ENCODE data around the gene CCDC89.
"Not testable (repeated sequence)": the region's sequence is repeated elsewhere in the genome, so short reads cannot be mapped to it uniquely, and the experiment has no call there.

CCDC89 gene

DNA sequence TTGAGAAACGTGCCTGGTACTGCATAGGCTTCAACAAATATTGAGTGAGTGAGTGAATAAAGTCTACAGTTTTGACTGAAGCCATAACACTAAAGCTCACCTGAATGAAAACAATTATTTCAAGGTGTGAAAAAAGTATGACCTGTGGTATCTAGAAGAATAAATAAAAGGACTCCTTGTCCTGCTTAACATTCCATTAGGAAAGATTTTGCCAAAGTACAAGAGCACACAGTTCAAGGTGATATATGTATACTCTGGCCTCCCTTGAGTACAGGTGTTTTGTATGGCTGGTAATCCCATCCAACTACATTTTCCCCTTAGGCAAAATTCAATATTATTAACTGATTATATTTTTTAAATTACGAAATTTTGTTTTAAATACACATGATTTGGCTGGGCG lies 19.3 kb downstream of the CCDC89 start:
- H3K9me3 Mint-ChIP-seq, result no peaks in the 10 kb centered on the region
- peaks cover 18% of the 10 kb centered on the region for H3K4me1 Mint-ChIP-seq
- peaks cover 7% of the 10 kb centered on the region for H3K36me3 Mint-ChIP-seq
- H3K4me3 Mint-ChIP-seq, result no peak overlapping the region
- no peaks in the 10 kb centered on the region for H3K27me3 Mint-ChIP-seq
- H3K27ac Mint-ChIP-seq, result no peak overlapping the region

DNA sequence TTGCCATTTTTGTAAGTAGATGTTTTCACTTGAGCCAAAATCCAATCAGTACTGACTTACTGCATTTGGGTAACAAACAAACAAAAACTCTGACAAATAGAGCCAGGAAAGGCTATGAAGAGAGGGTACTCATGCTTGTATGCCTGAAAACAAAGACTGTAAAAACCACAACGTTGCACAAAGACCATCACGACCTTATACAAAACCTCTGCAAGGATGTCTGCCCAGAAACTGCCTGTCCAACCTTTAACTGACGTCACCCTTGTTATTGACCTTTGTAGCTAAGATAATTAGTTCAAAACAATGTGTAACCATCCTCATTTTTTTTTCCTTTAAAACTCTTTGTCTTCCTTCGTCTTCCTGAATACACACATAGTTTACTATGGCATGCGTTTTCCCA lies 20.3 kb downstream of the CCDC89 start:
- Mint-ChIP-seq H3K27me3 (no peaks in the 10 kb centered on the region), H3K36me3 (peaks cover 14% of the 10 kb centered on the region), H3K4me3 (peak overlapping the region; percentile 99), H3K9me3 (no peaks in the 10 kb centered on the region), H3K4me1 (peaks cover 26% of the 10 kb centered on the region), H3K27ac (peak overlapping the region; percentile 90)

DNA sequence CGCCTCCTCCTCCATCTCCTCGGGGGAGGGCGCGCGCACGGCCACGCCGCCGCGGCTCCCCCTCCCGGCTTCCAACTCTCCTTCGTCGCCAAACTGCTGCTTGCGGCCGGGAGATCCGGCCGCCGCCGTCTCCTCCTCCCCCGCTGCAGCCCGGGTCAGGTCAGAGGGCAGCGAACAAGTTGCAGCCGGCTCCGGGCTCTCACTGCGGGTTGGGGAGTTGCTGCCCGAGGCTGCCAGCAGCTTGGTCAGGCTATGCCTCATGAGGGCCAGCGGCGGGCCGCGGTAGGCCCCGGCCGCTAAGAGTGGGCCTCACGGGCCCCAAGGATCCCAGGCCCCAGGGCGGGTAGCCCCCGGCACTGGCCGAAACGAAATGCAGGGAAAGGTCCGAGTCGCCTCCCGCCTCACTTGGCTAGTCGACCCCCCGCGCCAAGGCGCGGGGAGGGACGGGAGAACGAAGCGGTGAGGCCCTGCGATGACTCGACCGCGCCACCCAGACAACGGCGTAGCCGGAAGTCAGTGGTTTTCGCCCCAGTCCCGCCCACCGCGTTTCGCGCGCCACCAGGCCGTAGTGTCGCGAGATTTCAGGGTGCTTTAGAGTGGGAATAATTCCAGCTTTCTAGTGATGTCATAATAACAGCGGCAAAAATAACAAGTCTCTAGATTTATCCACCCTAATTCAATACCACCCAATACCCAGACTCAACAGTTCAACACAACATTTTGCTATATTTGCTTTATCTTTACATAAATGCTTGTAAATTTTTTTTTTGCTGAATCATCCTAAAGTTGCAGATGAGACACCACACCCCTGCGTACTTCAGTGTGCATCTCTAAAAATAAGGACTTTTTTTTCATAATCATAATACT lies 21.1 kb downstream of the CCDC89 start, which contains the start of gene CREBZF:
TSS of gene CREBZF (minus strand) at position 515 of the 867 bp plus-strand sequence. CDS start at position 261, 254 bp downstream.
- peak within 1 kb of the TSS; percentile 99 for H3K4me3 Mint-ChIP-seq
- H3K9me3 Mint-ChIP-seq, result no peaks in the 10 kb centered on the region
- peaks cover 16% of the 10 kb centered on the region for H3K36me3 Mint-ChIP-seq
- H3K27me3 Mint-ChIP-seq, result no peaks in the 10 kb centered on the region
- H3K27ac Mint-ChIP-seq, result peak within 1 kb of the TSS; percentile 99
- peaks cover 35% of the 10 kb centered on the region for H3K4me1 Mint-ChIP-seq

DNA sequence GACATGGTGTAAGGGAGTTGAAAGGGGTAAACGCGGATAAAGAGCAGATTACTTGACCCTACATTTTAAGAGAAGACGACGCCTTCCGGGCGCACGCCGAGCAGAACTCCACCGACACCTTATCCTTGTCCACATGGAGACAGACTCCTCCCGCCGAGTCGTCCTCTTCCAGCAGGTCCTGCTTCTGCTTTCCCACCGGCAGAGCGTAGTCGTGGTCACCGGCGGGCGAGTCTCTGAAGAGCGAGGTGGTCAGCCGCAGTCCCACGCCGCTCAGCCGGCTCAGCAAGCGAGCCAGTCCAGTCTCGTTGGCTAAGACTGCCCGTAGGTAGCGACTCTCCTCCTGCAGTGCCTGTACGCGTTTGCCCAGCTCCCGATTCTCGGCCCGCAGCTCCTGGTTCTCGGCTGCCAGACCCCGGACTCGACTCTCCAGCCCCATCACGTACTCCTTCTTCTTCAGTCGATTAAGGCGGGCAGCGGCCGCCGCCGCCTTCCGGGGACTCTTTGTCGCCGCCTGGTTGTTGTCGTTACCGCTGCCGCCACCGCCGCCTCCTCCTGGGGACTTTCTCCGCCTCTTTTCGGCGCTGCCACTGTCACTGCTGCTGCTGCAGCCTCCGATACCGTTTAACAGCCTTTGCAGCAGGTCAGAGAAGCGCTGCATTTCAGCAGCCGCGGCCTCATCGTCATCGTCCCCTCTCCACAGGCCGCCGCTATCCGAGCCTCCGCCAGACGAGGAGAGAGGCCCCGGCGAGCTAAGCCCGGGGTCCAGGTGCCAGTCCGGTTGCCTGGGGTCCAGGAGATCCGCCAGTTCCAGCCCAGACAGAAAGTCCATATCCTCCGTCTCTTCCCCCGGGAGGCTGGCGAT lies 22.0 kb downstream of the CCDC89 start:
- Mint-ChIP-seq H3K27ac (peak overlapping the region; percentile 99), H3K27me3 (no peaks in the 10 kb centered on the region), H3K9me3 (no peaks in the 10 kb centered on the region), H3K36me3 (peaks cover 19% of the 10 kb centered on the region), H3K4me1 (peaks cover 44% of the 10 kb centered on the region), H3K4me3 (peak overlapping the region; percentile 99)

DNA sequence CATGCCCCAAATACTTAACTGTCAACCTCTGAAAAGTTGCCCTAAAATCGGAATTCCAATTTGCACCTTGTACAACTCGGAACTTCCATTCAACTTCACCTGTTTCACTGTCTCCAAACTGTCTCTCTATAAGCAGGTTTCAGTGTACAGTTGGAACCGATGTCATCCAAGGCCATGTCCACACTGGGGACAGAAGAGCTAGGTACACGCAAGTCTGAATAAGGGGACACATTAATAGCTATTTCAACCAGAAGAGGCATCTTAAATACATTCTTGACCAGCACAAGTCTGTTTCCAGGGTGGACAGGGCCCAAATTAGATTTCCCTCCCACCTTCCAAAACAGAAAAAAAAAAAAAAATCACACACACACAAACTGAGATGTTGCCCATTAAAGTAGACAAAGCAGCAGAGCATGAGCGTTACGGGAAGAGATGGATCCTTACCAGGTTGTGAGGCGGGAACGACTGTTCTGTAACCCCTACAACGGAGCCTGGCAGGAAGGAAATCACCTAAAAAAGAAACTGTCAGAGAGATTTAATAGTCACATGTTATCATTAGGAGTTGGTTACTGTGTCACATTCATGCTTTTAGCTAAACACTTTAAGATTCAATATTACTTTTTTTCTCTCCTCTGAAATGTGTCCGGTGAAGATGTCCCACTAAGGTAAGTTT lies 22.8 kb downstream of the CCDC89 start:
- Mint-ChIP-seq H3K4me1 (peaks cover 51% of the 10 kb centered on the region), H3K27me3 (no peaks in the 10 kb centered on the region), H3K36me3 (peaks cover 19% of the 10 kb centered on the region), H3K9me3 (no peaks in the 10 kb centered on the region), H3K27ac (peak overlapping the region; percentile 99), H3K4me3 (peak overlapping the region; percentile 99)

DNA sequence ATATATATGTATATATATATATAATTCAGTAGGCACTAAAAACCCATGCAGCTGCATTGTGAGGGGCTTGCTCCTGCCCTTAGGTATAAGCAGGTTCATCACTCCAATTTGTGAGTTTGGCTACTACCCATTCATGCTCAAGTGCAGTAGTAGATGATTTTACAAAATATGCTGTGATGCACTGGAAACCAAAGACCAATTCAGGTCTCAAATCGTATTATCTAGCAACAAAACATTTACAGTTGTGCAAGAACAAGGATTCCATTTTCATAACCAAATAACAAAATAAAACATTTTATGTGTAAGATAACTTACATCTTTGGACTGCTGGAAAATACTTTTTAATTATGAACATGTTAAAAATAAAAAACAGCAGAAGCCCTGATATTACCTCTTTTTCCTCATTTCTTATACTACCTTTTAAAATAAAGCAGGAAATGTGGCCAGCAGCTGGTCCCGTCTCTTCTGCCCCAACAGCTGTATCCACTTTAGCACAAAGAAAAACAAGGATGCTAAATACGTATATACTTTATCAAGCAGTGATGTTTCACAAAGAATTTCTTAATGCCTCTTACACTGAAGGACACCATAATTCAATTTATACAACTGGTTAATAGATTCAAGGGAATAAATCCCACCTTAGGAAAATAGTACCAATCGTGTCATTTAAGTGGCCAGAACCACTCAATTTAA lies 23.9 kb downstream of the CCDC89 start:
- peak overlapping the region; percentile 99 for H3K4me3 Mint-ChIP-seq
- no peak overlapping the region for H3K27ac Mint-ChIP-seq
- peaks cover 60% of the 10 kb centered on the region for H3K4me1 Mint-ChIP-seq
- H3K27me3 Mint-ChIP-seq, result no peaks in the 10 kb centered on the region
- no peaks in the 10 kb centered on the region for H3K9me3 Mint-ChIP-seq
- peaks cover 20% of the 10 kb centered on the region for H3K36me3 Mint-ChIP-seq

DNA sequence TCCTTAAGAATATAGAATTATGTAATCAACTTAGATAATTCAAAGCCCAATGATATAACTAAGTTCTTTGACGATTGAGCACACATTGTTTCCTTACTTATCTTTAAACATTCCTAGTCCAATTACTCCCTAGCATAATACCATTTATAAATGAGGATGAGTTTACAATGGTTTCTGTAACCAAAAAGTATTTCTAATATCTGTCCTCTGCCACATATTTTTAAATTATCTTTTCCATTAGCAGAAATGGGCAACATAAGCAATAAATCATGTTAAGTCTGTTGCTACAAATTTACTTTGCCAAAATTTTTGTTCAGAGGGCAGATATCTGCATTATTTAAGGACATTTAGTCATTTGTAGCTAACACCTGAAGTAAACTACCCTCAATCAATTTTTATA lies 27.8 kb downstream of the CCDC89 start:
- Mint-ChIP-seq H3K36me3 (peaks cover 16% of the 10 kb centered on the region), H3K27me3 (no peaks in the 10 kb centered on the region), H3K4me1 (peaks cover 61% of the 10 kb centered on the region), H3K9me3 (no peaks in the 10 kb centered on the region), H3K4me3 (no peak overlapping the region), H3K27ac (no peak overlapping the region)

DNA sequence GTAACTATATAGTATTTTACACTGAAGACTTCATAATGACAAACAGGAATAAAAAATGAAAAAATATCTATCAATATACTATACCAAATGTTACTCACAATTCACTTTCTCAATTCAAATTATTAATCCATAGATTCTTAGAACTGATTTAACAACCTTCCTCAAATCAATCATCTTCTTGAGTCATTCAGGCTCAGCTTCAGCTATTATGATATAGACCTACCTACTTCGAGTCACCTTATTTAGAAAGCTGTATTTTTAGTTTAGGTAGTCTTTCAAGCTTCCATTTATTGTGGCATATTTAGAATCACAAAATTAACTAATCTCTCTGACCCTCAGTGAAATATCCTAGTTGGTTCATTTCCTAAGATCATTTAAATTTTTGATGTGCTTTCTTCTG lies 29.2 kb downstream of the CCDC89 start:
- Mint-ChIP-seq H3K9me3 (no peaks in the 10 kb centered on the region), H3K27ac (peak overlapping the region; percentile 90), H3K36me3 (peaks cover 18% of the 10 kb centered on the region), H3K27me3 (no peaks in the 10 kb centered on the region), H3K4me1 (peaks cover 66% of the 10 kb centered on the region), H3K4me3 (no peak overlapping the region)

DNA sequence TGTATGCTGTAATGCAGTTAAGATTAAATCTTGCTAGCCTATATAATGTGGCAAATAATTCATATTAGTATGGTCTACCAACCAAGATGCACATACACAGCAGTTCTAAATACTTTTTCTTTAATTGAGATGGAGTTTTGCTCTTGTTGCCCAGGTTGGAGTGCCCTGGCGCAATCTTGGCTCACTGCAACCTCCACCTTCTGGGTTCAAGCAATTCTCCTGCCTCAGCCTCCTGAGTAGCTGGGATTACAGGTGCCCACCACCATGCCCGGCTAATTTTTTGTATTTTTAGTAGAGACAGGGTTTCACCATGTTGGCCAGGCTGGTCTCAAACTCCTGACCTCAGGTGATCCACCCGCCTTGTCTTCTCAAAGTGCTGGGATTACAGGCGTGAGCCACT lies 31.7 kb downstream of the CCDC89 start:
- not testable (repeated sequence) for H3K36me3 Mint-ChIP-seq, H3K27ac Mint-ChIP-seq
- H3K4me1 Mint-ChIP-seq, result peaks cover 58% of the 10 kb centered on the region

DNA sequence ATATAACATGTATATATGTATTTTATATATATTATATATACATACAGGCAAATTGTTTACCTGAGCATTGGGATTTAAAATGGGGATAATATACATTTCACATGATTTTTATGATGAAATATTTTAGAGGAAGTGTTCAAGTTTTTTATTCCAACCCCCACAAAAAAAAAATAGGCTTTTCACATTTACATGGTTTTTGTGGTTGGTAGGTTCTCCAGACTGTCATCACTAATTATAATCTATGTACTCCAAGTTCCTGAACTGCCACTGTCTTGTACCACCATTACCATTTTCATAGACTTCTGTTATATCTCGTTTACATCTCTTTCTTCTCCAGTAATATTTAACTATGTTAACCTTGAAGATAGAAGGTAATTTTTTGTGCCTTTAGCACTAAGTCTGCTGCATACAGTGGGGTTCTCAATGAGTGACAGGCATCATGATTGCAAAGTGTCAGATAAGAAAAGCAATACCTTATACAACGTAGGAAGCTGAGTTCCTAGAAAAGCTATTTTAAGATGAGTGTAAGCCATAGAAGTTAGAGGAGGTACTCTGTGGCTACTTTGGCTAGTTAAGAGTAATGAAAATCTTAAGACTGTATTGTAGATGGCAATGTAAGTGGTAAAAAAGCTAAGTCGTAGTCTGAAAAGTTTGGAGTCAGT lies 33.1 kb downstream of the CCDC89 start:
- Mint-ChIP-seq H3K27ac (peak overlapping the region; percentile 30), H3K4me3 (no peak overlapping the region), H3K4me1 (peaks cover 55% of the 10 kb centered on the region), H3K36me3 (peaks cover 8% of the 10 kb centered on the region), H3K9me3 (no peaks in the 10 kb centered on the region), H3K27me3 (no peaks in the 10 kb centered on the region)

More for the DNA sequence above, 31.7 kb downstream of the CCDC89 start:
- not testable (repeated sequence) for H3K9me3 Mint-ChIP-seq, H3K27me3 Mint-ChIP-seq, H3K4me3 Mint-ChIP-seq

DNA sequence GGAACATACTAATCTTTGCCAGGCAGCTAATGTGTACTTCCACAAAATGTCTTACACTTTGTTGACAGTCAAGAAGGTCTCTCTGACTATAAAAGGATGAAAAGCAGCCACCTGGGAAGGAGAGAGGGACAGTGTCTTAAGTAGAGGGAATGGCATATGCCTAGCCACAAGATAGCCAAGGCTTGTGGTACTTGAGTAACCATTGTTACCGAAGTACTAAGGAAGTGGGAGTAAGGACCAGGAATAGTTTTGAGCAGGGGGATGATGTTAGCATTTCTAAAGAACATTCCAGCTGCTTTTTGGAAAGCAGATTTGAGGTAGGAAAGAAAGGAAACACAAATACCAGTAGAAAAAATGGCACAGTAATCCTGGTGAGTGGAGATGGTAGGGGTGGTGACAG lies 34.9 kb downstream of the CCDC89 start:
- Mint-ChIP-seq H3K4me1 (peaks cover 55% of the 10 kb centered on the region), H3K27me3 (no peaks in the 10 kb centered on the region), H3K9me3 (no peaks in the 10 kb centered on the region), H3K4me3 (no peak overlapping the region), H3K36me3 (peaks cover 4% of the 10 kb centered on the region), H3K27ac (no peak overlapping the region)

DNA sequence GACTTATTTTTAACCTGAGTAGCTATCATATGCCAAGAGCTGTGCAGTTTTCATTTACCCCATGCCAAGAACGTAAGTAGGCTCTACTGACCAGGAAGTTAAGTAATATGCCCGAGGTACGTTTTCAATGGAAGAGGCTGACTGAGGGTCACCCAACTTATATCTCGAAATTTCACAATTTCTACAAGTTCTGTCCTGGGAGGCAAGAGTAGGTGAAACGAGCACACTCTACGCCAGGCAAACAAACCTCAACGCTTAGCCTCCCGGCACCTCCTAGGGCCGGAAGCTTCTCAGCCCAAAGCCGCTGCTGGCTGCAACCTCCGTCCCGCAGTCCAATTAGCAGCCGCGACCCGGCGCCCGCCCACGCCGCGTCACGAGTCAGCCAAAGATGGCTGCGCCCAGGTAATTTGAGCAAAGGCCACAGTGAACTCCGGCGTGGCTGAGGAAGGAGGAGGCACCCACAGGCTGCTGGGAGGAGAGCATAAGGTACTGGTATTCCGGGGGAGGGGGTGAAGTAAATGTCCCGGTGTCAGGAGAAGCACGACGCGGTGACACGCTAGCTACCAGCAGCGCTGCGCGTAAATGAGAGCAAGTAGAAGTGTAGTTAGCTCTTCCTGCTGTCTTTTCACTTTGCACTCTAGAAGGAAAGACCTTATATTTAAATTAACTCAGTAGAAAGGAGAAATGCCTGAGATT lies 38.2 kb downstream of the CCDC89 start, which contains the start of gene TMEM126A:
TSS of gene TMEM126A (plus strand) at position 364 of the 696 bp plus-strand sequence. CDS start 2,289 bp downstream, outside the sequence.
- Mint-ChIP-seq H3K9me3 (no peaks in the 10 kb centered on the region), H3K36me3 (peaks cover 4% of the 10 kb centered on the region), H3K4me1 (peaks cover 44% of the 10 kb centered on the region)

DNA sequence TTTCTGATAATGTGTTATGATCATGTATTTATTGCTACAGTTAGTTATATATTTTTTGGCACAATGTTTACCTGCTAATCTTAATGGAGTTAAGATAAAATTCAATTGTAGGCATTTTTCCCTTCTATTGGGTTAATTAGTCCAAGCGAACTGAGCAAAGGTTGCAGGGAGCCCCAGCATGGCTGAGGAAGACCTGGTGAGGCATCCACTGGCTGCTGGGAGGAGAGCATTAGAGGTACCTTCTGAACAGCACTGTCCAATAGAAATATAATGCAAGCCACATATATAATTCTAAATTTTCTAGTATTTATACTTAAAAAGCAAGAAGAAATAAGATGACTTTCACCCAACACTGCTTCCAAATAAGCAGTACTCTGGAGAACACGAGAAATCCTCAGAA lies 38.9 kb downstream of the CCDC89 start:
- Mint-ChIP-seq H3K27me3 (peaks cover 10% of the 10 kb centered on the region), H3K27ac (peak overlapping the region; percentile 94), H3K4me1 (peaks cover 39% of the 10 kb centered on the region), H3K9me3 (no peaks in the 10 kb centered on the region), H3K4me3 (peak overlapping the region; percentile 94), H3K36me3 (peaks cover 2% of the 10 kb centered on the region)

More for the DNA sequence above, 38.2 kb downstream of the CCDC89 start, which contains the start of gene TMEM126A:
- peaks cover 5% of the 10 kb centered on the region for H3K27me3 Mint-ChIP-seq
- peak within 1 kb of the TSS; percentile 94 for H3K4me3 Mint-ChIP-seq
- peak within 1 kb of the TSS; percentile 94 for H3K27ac Mint-ChIP-seq

DNA sequence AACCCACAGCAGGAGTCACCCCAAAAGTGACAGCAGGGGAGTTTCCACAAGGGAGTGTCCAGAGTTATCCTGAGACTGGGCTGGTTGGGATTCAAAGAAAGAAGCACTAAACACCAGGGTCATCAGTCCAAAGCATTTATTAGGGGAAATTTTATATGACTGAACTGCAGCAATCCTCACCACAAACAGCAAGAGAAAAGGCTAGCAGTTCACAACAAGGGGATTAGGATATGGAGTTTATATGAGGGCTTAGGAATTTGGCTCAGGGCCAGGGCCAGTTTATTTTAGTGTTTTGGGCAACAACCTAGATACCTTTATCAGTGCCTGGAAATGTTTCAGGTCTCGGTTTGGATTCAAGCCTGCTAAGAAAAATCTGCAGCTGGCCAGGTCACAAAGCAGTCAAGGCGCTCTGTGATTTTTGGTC lies 42.8 kb downstream of the CCDC89 start:
- Mint-ChIP-seq H3K27me3 (peaks cover 10% of the 10 kb centered on the region), H3K27ac (no peak overlapping the region), H3K4me3 (no peak overlapping the region)

More for the DNA sequence above, 42.8 kb downstream of the CCDC89 start:
- Mint-ChIP-seq H3K4me1 (peaks cover 14% of the 10 kb centered on the region), H3K36me3 (no peaks in the 10 kb centered on the region), H3K9me3 (no peaks in the 10 kb centered on the region)

Data from activated naive CD4-positive, alpha-beta T cell treated with anti-CD3 and anti-CD28 coated beads, Interleukin-2, amount 50 U/mL, for 24 hours (primary cell).